H1 (cell line): ENCODE results near the gene HOXB7. TPM values are rescaled to one million over a fixed set of nuclear protein-coding genes. Genes with fewer than 3 reads are reported as not detected.

Experiments
- ATF2 ChIP-seq: IDR thresholded peaks from 2 replicates; pipeline ENCODE4 v1.6.1; 2012; ENCODE audit warnings: low read length, inconsistent platforms
- FOSL1 ChIP-seq: IDR thresholded peaks from 2 replicates; pipeline ENCODE4 v1.6.1; 2011; ENCODE audit warnings: mild to moderate bottlenecking, low read depth, low read length, moderate library complexity; ENCODE audit not compliant: insufficient read depth
- HDAC6 ChIP-seq: IDR thresholded peaks from one replicate; pipeline ENCODE4 v1.7.1; 2012; ENCODE audit warnings: low read depth, mild to moderate bottlenecking, inconsistent platforms, low read length, moderate library complexity
- SP2 ChIP-seq: IDR thresholded peaks from 2 replicates; pipeline ENCODE4 v1.6.1; 2012; ENCODE audit warnings: mild to moderate bottlenecking, low read length, inconsistent platforms
- polyA plus RNA-seq, 7 experiments: library from polyadenylated mRNA; depleted of rRNA in 3 of 7; stranded (reverse) in 5 of 7; unstranded in 2 of 7; fragments of >200 nt in 5 of 7; fragments of 200-250 nt in 2 of 7; gene quantifications; 1 replicate in 5 of 7; 2 replicates in 1 of 7; 4 replicates in 1 of 7; pipeline versions ENCODE4 v1.2.1 to v1.2.3, GENCODE V29; 2011 to 2013; ENCODE audit warnings: missing spikeins in 2 of 7, mixed read lengths in 2 of 7
- total RNA-seq: library from RNA; stranded (reverse); fragmentation: NEBNext Ultra II Directional; extraction: Animal tissue kit (Norgen Biotek cat#: 25700); gene quantifications from 2 replicates; pipeline ENCODE4 v1.2.1, GENCODE V29; 2021

HOXB7 gene
- total and polyA plus RNA-seq, 2 of the 8 experiments (the other 6 are each of a cell fraction or from before 2014, with no cell fraction given) = not detected

GRCh38 chr17:48589060-48589830, 21.6 kb downstream of the HOXB7 start (continued):
- TF ChIP-seq ATF2 = no peak
- TF ChIP-seq HDAC6 = no peak
- TF ChIP-seq SP2 = no peak
- TF ChIP-seq FOSL1 = no peak
